ENCODE measurements around the gene OLA1. TPM values are rescaled to one million over a fixed set of nuclear protein-coding genes. Genes with fewer than 3 reads are reported as not detected.

The OLA1 gene
- total and polyA plus RNA-seq, 2 of the 13 experiments (the other 11 are each of a cell fraction or from before 2014, with no cell fraction given) = 153 to 241 TPM

- no peak for TF ChIP-seq SETDB1 (CRISPR knock-in tag; IDR thresholded peaks at IDR 0.05; ENCODE audit: borderline replicate concordance)
- 0 out of 2 replicates have a peak, but pooled peaks have one; percentile 39 for TF ChIP-seq ZNF331 (CRISPR knock-in tag; IDR thresholded peaks at IDR 0.05)
- 0 out of 2 replicates have a peak, but pooled peaks have one; percentile 32 for TF ChIP-seq ZSCAN29 (CRISPR knock-in tag; conservative IDR thresholded peaks at IDR 0.05)
- TF ChIP-seq RBFOX2 (IDR thresholded peaks at IDR 0.05; ENCODE audit: low read depth, low read length) = 0 out of 2 replicates have a peak, but pooled peaks have one; percentile 41
- no peak for TF ChIP-seq ZNF709 (CRISPR knock-in tag; IDR thresholded peaks at IDR 0.05)
- no peak for TF ChIP-seq ZFP36L2 (CRISPR knock-in tag; IDR thresholded peaks at IDR 0.05)
- peak; percentile 45; the same call in 1 of the 2 replicates for TF ChIP-seq SAP130 (CRISPR knock-in tag; IDR thresholded peaks at IDR 0.05; ENCODE audit: low read depth)
- no peak for TF ChIP-seq PBX3 (CRISPR knock-in tag; IDR thresholded peaks at IDR 0.05; ENCODE audit: borderline replicate concordance)
- TF ChIP-seq CREM (IDR thresholded peaks at IDR 0.05) = peak; percentile 58; the same call in 1 of the 2 replicates
- no peak for TF ChIP-seq CREM (CRISPR knock-in tag; IDR thresholded peaks at IDR 0.05)
- peak; percentile 67 for TF ChIP-seq ZNF644 (CRISPR knock-in tag; IDR thresholded peaks at IDR 0.05; ENCODE audit: low read depth)
- TF ChIP-seq GFI1 (CRISPR knock-in tag; IDR thresholded peaks at IDR 0.05; ENCODE audit: borderline replicate concordance) = peak; percentile 78
- 0 out of 2 replicates have a peak, but pooled peaks have one; percentile 16 for TF ChIP-seq DMAP1 (CRISPR knock-in tag; IDR thresholded peaks at IDR 0.05)
- no peak for TF ChIP-seq RERE (CRISPR knock-in tag; IDR thresholded peaks at IDR 0.05; ENCODE audit: low read depth)
- no peak for TF ChIP-seq SOX6 (IDR thresholded peaks at IDR 0.05)
- peak; percentile 83; the same call in 1 of the 2 replicates for TF ChIP-seq SOX6 (CRISPR knock-in tag; IDR thresholded peaks at IDR 0.05)
- TF ChIP-seq SOX5 (CRISPR knock-in tag; IDR thresholded peaks at IDR 0.05; ENCODE audit: borderline replicate concordance) = peak; percentile 84
These were observed 14.5 kb downstream of the OLA1 start (continued) for GRCh38 chr2:174233771-174234275.

Measured in HepG2 (cell line).